Ovary (tissue), 9 donors: ENCODE data around the gene POLE. TPM values are rescaled to one million over a fixed set of nuclear protein-coding genes. Genes with fewer than 3 reads are reported as not detected.

Experiments used
- DNase-seq, 5 donors: peaks; one replicate each; pipeline ENCODE4 v3.0.0-alpha.2; 2019 to 2020
- H3K27ac ChIP-seq, 2 donors: fragments of 200-600 bp; one replicate each; pipeline versions ENCODE4 v1.5.1 to v1.8.0; 2019 to 2022
- H3K27me3 ChIP-seq: fragments of 200-600 bp; one replicate; pipeline ENCODE4 v1.8.0; 2022
- H3K36me3 ChIP-seq: fragments of 200-600 bp; sonication (generic); one replicate; pipeline ENCODE4 v1.5.1; 2019
- H3K4me1 ChIP-seq: one replicate; pipeline ENCODE4 v1.8.1; 2013; ENCODE audit warnings: mild to moderate bottlenecking, moderate library complexity; ENCODE audit not compliant: insufficient read depth
- H3K4me3 ChIP-seq: fragments of 200-600 bp; sonication (generic); one replicate; pipeline ENCODE4 v1.5.1; 2017
- H3K9me3 ChIP-seq, 2 donors: fragments of 200-600 bp in 1 of 2; sonication (generic) in 1 of 2; one replicate each; pipeline versions ENCODE4 v1.5.1 to v1.8.1; 2013 to 2019; ENCODE audit warnings: mild to moderate bottlenecking in 1 of 2, moderate library complexity in 1 of 2
- CTCF ChIP-seq, 3 donors: fragments of 450-650 bp in 2 of 3; fragments of 200-600 bp in 1 of 3; IDR thresholded peaks; one replicate each; pipeline versions ENCODE4 v1.5.1 to v1.8.0; 2016 to 2022; ENCODE audit warnings: antibody characterized with exemption in 3 of 3, mild to moderate bottlenecking in 1 of 3
- EP300 ChIP-seq: sonication (generic); formaldehyde crosslinking; IDR thresholded peaks from one replicate; pipeline ENCODE4 v1.6.1; 2017; ENCODE audit warnings: antibody characterized with exemption
- POLR2A ChIP-seq: fragments of 450-650 bp; IDR thresholded peaks from one replicate; pipeline ENCODE4 v1.6.1; 2017; ENCODE audit warnings: antibody characterized with exemption, mild to moderate bottlenecking, moderate library complexity
- WGBS, 3 donors: extraction: QIAGEN DNeasy Blood & Tissue Kit in 1 of 3; methylation state at CpG; one replicate each; pipeline versions ENCODE4 v1.1.5 to v1.1.7; 2013 to 2017; 5-methylcytosine and 5-hydroxymethylcytosine counted together
- intact Hi-C, 4 donors: fragments of 100-400 bp; cut with DNase I; formaldehyde crosslinking; loops; one replicate each; pipeline versions ENCODE4 v1.11.0 to v1.15.1; 2022 to 2023
- polyA plus RNA-seq, 2 donors: library from polyadenylated mRNA; stranded (reverse); fragments of 200-250 nt in 1 of 2; fragments of 350-450 nt in 1 of 2; fragmentation: Illumina TruSeq in 1 of 2; extraction: RNeasy Lipid Tissue Mini Kit (QIAGEN cat#74804) in 1 of 2; gene quantifications; one replicate each; pipeline ENCODE4 v1.2.3, GENCODE V29; 2013 to 2014
- total RNA-seq, 7 donors: library from RNA; depleted of rRNA in 2 of 7; stranded (reverse); fragments of >200 nt in 2 of 7; fragmentation: NEBNext Ultra II Directional in 3 of 7; extraction: Animal tissue kit (Norgen Biotek cat#: 25700) in 3 of 7; gene quantifications; one replicate each; pipeline versions ENCODE4 v1.1.0 to v1.2.4, GENCODE V29; 2016 to 2023
- donor health status: DM: no; HTN: no; CAD: no; lungs with moderate emphysema.
- donor health status: DM: no; HTN: no; CAD: no.
- donor health status: Bipolar disorder and iron deficiency.
- donor health status: DM: yes; HTN: yes; CAD: no.
- donor health status: DM: no; HTN: no; CAD: no.
- donor health status: DM: yes; HTN: yes; CAD: no.

Gene POLE
- total and polyA plus RNA-seq, 9 donors: 12.5 to 34.7 (median 24.0) TPM

- Histone ChIP-seq H3K4me3 (no peak overlapping the region), H3K27ac (no peak overlapping the region), H3K36me3 (no peaks in the 10 kb centered on the region), H3K27me3 (no peaks in the 10 kb centered on the region), H3K4me1 (no peaks in the 10 kb centered on the region), H3K9me3 (no peaks in the 10 kb centered on the region)
- intact Hi-C loops: no loop called here
- no peak for DNase-seq
- 75 to 91% (median 89%) methylated on average over 30 of the region's 30 CpGs for WGBS, 3 donors
- TF ChIP-seq CTCF (IDR thresholded peaks at IDR 0.05) (no peak), POLR2A (no peak), EP300 (no peak)
Measured at GRCh38 chr12:132723015-132723763, 36.0 kb upstream of the POLE start.

- no peak for DNase-seq
- Histone ChIP-seq H3K27ac (no peak overlapping the region), H3K4me1 (no peaks in the 10 kb centered on the region), H3K4me3 (no peak overlapping the region), H3K27me3 (no peaks in the 10 kb centered on the region), H3K36me3 (no peaks in the 10 kb centered on the region), H3K9me3 (no peaks in the 10 kb centered on the region)
- TF ChIP-seq CTCF (IDR thresholded peaks at IDR 0.05) (no peak), POLR2A (no peak), EP300 (no peak)
- WGBS, 3 donors: 86 to 93% (median 90%) methylated on average over 25 of the region's 25 CpGs
- intact Hi-C loops: no loop called here
Measured at GRCh38 chr12:132720606-132721345, 33.6 kb upstream of the POLE start.

- no peaks in the 10 kb centered on the region for H3K36me3 ChIP-seq
- WGBS, 3 donors: 85 to 92% (median 86%) methylated on average over 12 of the region's 12 CpGs
- no peak for TF ChIP-seq EP300
- TF ChIP-seq POLR2A: no peak
- no peak for TF ChIP-seq CTCF (IDR thresholded peaks at IDR 0.05)
Measured at GRCh38 chr12:132719954-132720324, 32.8 kb upstream of the POLE start.

GRCh38 chr12:132719141-132719953, 32.2 kb upstream of the POLE start:
- 88 to 90% (median 88%) methylated on average over 31 of the region's 31 CpGs for WGBS, 3 donors
- H3K4me3 ChIP-seq: no peak overlapping the region
- intact Hi-C loops: no loop called here
- H3K36me3 ChIP-seq: no peaks in the 10 kb centered on the region
- TF ChIP-seq CTCF (IDR thresholded peaks at IDR 0.05): no peak
- no peak for TF ChIP-seq POLR2A
- TF ChIP-seq EP300: no peak
- no peak overlapping the region for H3K27ac ChIP-seq
- no peaks in the 10 kb centered on the region for H3K27me3 ChIP-seq
- DNase-seq: no peak
- no peaks in the 10 kb centered on the region for H3K4me1 ChIP-seq
- H3K9me3 ChIP-seq: no peaks in the 10 kb centered on the region

More at GRCh38 chr12:132719954-132720324, 32.8 kb upstream of the POLE start:
- Histone ChIP-seq H3K27ac (no peak overlapping the region), H3K4me3 (no peak overlapping the region), H3K9me3 (no peaks in the 10 kb centered on the region), H3K27me3 (no peaks in the 10 kb centered on the region), H3K4me1 (no peaks in the 10 kb centered on the region)
- no peak for DNase-seq
- intact Hi-C loops: no loop called here
